ENCODE results near the gene HEPN1.

The HEPN1 gene

GRCh38 chr11:124918950-124919349, at the start of gene HEPN1:
Gene HEPN1, plus strand, starts transcription at chr11:124919250.
- TF ChIP-seq, protein P1, sequence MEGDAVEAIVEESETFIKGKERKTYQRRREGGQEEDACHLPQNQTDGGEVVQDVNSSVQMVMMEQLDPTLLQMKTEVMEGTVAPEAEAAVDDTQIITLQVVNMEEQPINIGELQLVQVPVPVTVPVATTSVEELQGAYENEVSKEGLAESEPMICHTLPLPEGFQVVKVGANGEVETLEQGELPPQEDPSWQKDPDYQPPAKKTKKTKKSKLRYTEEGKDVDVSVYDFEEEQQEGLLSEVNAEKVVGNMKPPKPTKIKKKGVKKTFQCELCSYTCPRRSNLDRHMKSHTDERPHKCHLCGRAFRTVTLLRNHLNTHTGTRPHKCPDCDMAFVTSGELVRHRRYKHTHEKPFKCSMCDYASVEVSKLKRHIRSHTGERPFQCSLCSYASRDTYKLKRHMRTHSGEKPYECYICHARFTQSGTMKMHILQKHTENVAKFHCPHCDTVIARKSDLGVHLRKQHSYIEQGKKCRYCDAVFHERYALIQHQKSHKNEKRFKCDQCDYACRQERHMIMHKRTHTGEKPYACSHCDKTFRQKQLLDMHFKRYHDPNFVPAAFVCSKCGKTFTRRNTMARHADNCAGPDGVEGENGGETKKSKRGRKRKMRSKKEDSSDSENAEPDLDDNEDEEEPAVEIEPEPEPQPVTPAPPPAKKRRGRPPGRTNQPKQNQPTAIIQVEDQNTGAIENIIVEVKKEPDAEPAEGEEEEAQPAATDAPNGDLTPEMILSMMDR (conservative IDR thresholded peaks at IDR 0.05; ENCODE audit: low read depth) = no peak
- no peak for DNase-seq (ENCODE audit: low spot score)
- H3K27ac ChIP-seq = no peak within 1 kb of the TSS

DNA sequence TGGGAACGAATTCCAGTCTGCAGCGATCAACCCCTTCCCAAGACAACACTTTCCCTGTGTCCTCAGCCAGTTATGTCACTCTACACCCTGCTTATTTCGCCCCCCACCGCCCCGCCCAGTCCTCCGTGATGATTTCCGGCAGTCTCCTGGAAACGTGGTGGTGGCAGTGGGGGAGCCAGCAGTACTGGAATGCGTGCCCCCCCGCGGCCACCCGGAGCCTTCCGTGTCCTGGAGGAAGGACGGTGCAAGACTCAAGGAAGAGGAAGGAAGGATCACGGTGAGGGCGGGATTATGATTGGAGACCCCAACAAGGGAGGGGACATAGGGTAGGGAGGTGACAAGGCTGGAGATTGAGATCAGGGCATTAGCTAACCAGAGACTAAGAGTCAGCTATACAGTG, 49.7 kb upstream of the HEPN1 start:
- TF ChIP-seq, protein P1 (conservative IDR thresholded peaks at IDR 0.05; ENCODE audit: low read depth) = no peak
- CTCF ChIA-PET = interaction anchor here (0.5 to 0.6 kb wide), 2 partner anchors 129 to 272 kb away, joined by 3 read pairs; no protein-coding TSS in a partner anchor
- POLR2A ChIA-PET (ENCODE audit: low non-redundant PET) = no interaction called here
- no peak overlapping the region for H3K27ac ChIP-seq
- no peak for DNase-seq (ENCODE audit: low spot score)

More at GRCh38 chr11:124918950-124919349, at the start of gene HEPN1:
- ChIA-PET POLR2A (ENCODE audit: low non-redundant PET) (no interaction called here), CTCF (no interaction called here)

- no peak overlapping the region for H3K27ac ChIP-seq
- TF ChIP-seq, protein P1 (conservative IDR thresholded peaks at IDR 0.05; ENCODE audit: low read depth) = no peak
- DNase-seq (ENCODE audit: low spot score) = no peak
- CTCF ChIA-PET = interaction anchor here (0.5 to 0.6 kb wide), 2 partner anchors 130 to 271 kb away, joined by 3 read pairs; no protein-coding TSS in a partner anchor
- POLR2A ChIA-PET (ENCODE audit: low non-redundant PET) = no interaction called here
Observed at GRCh38 chr11:124869856-124870387, 49.1 kb upstream of the HEPN1 start.

DNA sequence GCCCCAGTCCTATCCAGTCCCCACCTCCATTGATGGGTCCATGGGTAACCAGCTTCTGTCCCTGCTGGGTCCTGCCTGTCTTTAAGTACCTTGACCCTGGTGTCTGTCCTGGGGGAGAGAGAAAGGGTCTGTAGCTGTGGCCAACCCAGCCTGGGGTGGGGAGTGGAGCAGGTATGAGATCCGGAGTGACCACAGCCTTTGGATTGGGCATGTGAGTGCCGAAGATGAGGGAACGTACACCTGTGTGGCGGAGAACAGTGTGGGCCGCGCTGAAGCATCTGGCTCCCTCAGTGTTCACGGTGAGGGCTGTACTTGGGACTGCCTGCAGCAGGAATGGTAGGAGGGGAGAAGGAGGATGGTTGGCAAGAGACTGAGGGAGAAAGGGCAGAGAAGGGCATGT, 48.6 kb upstream of the HEPN1 start:
- no peak for DNase-seq (ENCODE audit: low spot score)
- ChIA-PET POLR2A (ENCODE audit: low non-redundant PET) (no interaction called here), CTCF (no interaction called here)
- H3K27ac ChIP-seq = no peak overlapping the region
- TF ChIP-seq, protein P1 (conservative IDR thresholded peaks at IDR 0.05; ENCODE audit: low read depth) = no peak

DNA sequence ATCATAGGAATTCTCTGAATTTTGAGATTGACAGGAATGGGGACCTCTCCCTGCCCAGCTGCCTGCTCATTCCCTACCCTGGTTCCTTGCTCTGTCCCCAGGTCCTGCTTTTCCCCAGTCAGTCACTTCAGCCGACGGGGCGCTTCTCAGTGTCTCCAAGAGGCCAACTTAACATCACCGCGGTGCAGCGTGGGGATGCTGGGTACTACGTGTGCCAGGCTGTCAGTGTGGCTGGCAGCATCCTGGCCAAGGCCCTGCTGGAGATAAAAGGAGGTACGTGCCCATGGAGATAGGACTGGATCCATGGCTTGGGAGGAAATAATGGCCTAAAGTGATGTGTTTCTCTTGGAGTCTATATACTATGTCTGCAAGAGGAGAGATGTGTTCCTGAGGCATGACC, 46.8 kb upstream of the HEPN1 start:
- no peak for DNase-seq (ENCODE audit: low spot score)
- ChIA-PET POLR2A (ENCODE audit: low non-redundant PET) (no interaction called here), CTCF (no interaction called here)
- H3K27ac ChIP-seq = no peak overlapping the region
- TF ChIP-seq, protein P1 (conservative IDR thresholded peaks at IDR 0.05; ENCODE audit: low read depth) = no peak

- POLR2A ChIA-PET (ENCODE audit: low non-redundant PET) = no interaction called here
- TF ChIP-seq, protein P1 (conservative IDR thresholded peaks at IDR 0.05; ENCODE audit: low read depth) = no peak
- CTCF ChIA-PET = interaction anchor here (0.6 kb wide), 1 partner anchor 119 kb away, joined by 3 read pairs; no protein-coding TSS in a partner anchor
- no peak for DNase-seq (ENCODE audit: low spot score)
- H3K27ac ChIP-seq = no peak overlapping the region
Observed at GRCh38 chr11:124872741-124873140, 46.3 kb upstream of the HEPN1 start.

Data from RWPE1 (cell line).